Tibial nerve (tissue), 4 donors: Measurements from ENCODE around the gene RGSL1. TPM values are rescaled to one million over a fixed set of nuclear protein-coding genes. Genes with fewer than 3 reads are reported as not detected.

Experiments used
- DNase-seq, 2 donors: peaks; one replicate each; pipeline ENCODE4 v3.0.0-alpha.2; 2019; ENCODE audit warnings: low spot score in 2 of 2
- H3K27ac ChIP-seq, 4 donors: fragments of 200-600 bp; sonication (generic) in 3 of 4; one replicate each; pipeline ENCODE4 v1.5.1; 2017 to 2019; ENCODE audit warnings: mild to moderate bottlenecking in 1 of 4
- H3K27me3 ChIP-seq, 2 donors: fragments of 200-600 bp; sonication (generic) in 1 of 2; one replicate each; pipeline versions ENCODE4 v1.5.1 to v1.6.0; 2017 to 2019
- H3K36me3 ChIP-seq, 3 donors: fragments of 200-600 bp; sonication (generic); one replicate each; pipeline ENCODE4 v1.5.1; 2018 to 2019
- H3K4me1 ChIP-seq, 4 donors: fragments of 200-600 bp; sonication (generic) in 3 of 4; one replicate each; pipeline ENCODE4 v1.5.1; 2017 to 2019
- H3K4me3 ChIP-seq, 4 donors: fragments of 200-600 bp; sonication (generic) in 3 of 4; one replicate each; pipeline ENCODE4 v1.5.1; 2017 to 2019; ENCODE audit warnings: mild to moderate bottlenecking in 1 of 4, moderate library complexity in 1 of 4
- H3K9me3 ChIP-seq, 4 donors: fragments of 200-600 bp; sonication (generic) in 3 of 4; one replicate each; pipeline ENCODE4 v1.5.1; 2017 to 2019
- CTCF ChIP-seq, 5 experiments: fragments of 200-600 bp in 3 of 5; fragments of 450-650 bp in 2 of 5; sonication (generic) in 3 of 5; IDR thresholded peaks; one replicate each; pipeline ENCODE4 v1.5.1; 2016 to 2019; ENCODE audit warnings: antibody characterized with exemption in 5 of 5, mild to moderate bottlenecking in 3 of 5, moderate library complexity in 2 of 5
- EP300 ChIP-seq, 2 donors: sonication (generic); formaldehyde crosslinking; IDR thresholded peaks; one replicate each; pipeline ENCODE4 v1.6.1; 2017; ENCODE audit warnings: antibody characterized with exemption in 2 of 2, mild to moderate bottlenecking in 1 of 2
- POLR2A ChIP-seq, 2 donors: fragments of 450-650 bp; IDR thresholded peaks; one replicate each; pipeline ENCODE4 v1.6.1; 2017; ENCODE audit warnings: antibody characterized with exemption in 2 of 2, mild to moderate bottlenecking in 2 of 2, moderate library complexity in 2 of 2
- WGBS, 2 donors: methylation state at CpG; one replicate each; pipeline ENCODE4 v1.1.5; 2018; 5-methylcytosine and 5-hydroxymethylcytosine counted together
- total RNA-seq, 4 donors: library from RNA; depleted of rRNA; stranded (reverse); fragments of >200 nt; gene quantifications; one replicate each; pipeline ENCODE4 v1.1.0, GENCODE V29; 2016

RGSL1 gene
- total RNA-seq, 4 donors from 2014 or later: not detected

DNA sequence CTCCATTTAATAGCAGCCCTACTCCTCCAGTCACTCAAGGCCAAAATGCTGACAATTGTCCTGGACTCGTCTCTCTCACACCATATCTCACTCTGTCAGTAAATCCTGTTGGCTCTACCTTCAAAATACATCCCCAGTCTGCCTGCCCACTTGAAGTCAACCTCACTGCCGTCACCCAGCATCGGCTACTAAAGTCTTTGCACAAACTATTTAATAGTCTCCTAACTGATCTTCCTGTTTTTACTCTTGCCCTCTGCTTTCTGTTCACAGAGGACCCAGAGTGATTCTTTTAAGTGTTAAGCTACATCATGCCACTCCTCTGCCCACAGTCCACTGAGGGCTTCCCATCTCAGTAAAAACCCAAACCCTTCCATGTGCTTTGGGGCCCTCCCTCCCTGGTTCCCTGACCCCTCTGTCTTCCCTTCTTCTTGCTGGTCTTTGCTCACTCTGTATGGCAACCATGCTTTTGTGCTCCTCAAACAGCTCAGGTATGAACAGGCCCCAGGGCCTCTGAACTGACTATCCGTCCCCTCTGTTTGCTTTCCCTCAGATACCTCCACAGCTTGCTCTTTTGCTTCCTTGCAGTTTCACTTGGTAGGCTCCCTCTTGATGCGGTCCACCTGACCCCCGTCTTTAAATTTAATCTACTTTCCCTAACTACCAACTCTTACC lies 120.1 kb downstream of the RGSL1 start:
- no peak overlapping the region for H3K4me3 ChIP-seq
- H3K9me3 ChIP-seq: peaks cover 0 to 2% (median 0%) of the 10 kb centered on the region in 4 donors
- no peak overlapping the region for H3K27ac ChIP-seq
- peaks cover 0 to 22% (median 6%) of the 10 kb centered on the region in 3 donors for H3K36me3 ChIP-seq
- 91 to 94% methylated on average over 6 of the region's 6 CpGs for WGBS, 2 donors
- DNase-seq: no peak
- TF ChIP-seq EP300 (IDR thresholded peaks at IDR 0.05): no peak
- no peaks in the 10 kb centered on the region for H3K27me3 ChIP-seq
- peaks cover 0 to under 1% (median 0%) of the 10 kb centered on the region in 4 donors for H3K4me1 ChIP-seq

GRCh38 chr1:182570611-182570970 lies 120.6 kb downstream of the RGSL1 start:
- Histone ChIP-seq H3K4me3 (no peak overlapping the region), H3K9me3 (peaks cover 0 to 2% (median 0%) of the 10 kb centered on the region in 4 donors), H3K27ac (no peak overlapping the region), H3K4me1 (peaks cover 0 to 6% (median under 1%) of the 10 kb centered on the region in 4 donors), H3K36me3 (peaks cover 2 to 27% (median 6%) of the 10 kb centered on the region in 3 donors), H3K27me3 (no peaks in the 10 kb centered on the region)
- TF ChIP-seq POLR2A (IDR thresholded peaks at IDR 0.05): no peak
- TF ChIP-seq EP300 (IDR thresholded peaks at IDR 0.05): no peak
- no peak for TF ChIP-seq CTCF (IDR thresholded peaks at IDR 0.05)
- DNase-seq: no peak
- WGBS, 2 donors: 93 to 97% methylated on average over 2 of the region's 2 CpGs

- no peak for TF ChIP-seq CTCF (IDR thresholded peaks at IDR 0.05)
- peaks cover 0 to 20% (median 2%) of the 10 kb centered on the region in 4 donors for H3K4me1 ChIP-seq
- no peak overlapping the region for H3K4me3 ChIP-seq
- no peak for DNase-seq
- WGBS, 2 donors: 90 to 93% methylated on average over 4 of the region's 4 CpGs
- no peaks in the 10 kb centered on the region for H3K27me3 ChIP-seq
- H3K9me3 ChIP-seq: no peaks in the 10 kb centered on the region
- H3K36me3 ChIP-seq: peaks cover 2 to 46% (median 13%) of the 10 kb centered on the region in 3 donors
- no peak overlapping the region for H3K27ac ChIP-seq
Measured at GRCh38 chr1:182574156-182574555, 124.2 kb downstream of the RGSL1 start.

DNA sequence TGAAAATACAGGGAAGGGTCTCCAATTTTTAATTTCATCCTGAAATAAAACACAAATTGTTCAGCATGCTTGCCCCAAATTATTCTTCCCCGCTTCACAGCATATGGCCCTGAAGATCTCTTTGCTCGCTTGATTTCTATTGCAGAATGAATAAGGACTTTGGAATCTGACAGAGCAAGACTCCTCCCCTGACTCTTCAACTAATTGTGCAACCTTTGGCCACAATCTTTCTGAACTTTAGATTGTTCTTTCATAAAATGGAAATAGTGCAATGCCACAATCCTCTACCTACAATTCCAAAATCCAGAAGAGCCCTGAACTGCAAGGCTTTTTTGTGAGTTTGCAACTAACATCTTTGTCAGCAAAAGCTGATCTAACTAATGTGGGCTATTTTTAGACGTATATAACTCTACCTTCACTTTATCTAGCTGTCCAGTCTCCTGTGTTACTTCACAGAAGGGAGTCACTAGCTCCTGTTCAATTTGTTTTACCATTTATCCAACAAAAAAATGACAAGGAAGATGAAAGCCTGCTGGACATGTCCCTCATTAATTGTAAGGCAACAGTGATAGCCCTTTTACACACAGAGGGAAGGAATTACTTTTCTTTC lies 125.7 kb downstream of the RGSL1 start:
- no peaks in the 10 kb centered on the region for H3K9me3 ChIP-seq
- H3K27ac ChIP-seq: peak overlapping the region in 2 of 4 donors; percentile 29 to 50
- DNase-seq: no peak
- H3K36me3 ChIP-seq: peaks cover 2 to 61% (median 13%) of the 10 kb centered on the region in 3 donors
- no peaks in the 10 kb centered on the region for H3K27me3 ChIP-seq
- peaks cover 0 to 20% (median 2%) of the 10 kb centered on the region in 4 donors for H3K4me1 ChIP-seq
- TF ChIP-seq CTCF (IDR thresholded peaks at IDR 0.05) (no peak), EP300 (IDR thresholded peaks at IDR 0.05) (peak in 1 of 2 donors; percentile 44)
- H3K4me3 ChIP-seq: no peak overlapping the region
- 57 to 64% methylated on average over 3 of the region's 3 CpGs for WGBS, 2 donors

DNA sequence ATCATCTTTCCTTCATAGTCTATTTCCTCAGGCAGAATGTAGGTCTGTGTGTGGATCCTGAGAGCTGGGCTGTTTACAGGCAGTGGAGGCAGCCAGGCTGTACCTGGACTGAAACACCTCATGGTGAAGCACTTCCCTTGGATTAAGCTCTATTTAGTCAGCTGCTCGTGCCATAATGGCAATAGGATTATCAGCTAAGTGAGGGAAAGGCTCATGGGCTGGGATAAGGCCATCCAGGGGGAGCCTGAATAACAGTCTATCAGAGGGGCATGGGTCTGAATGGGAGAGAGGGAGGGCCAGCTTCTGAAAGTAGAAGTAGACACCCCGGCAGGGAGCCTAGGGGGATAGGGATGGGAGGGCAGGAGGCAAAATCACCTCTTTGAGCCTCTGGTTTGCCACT lies 130.8 kb downstream of the RGSL1 start:
- Histone ChIP-seq H3K27me3 (no peaks in the 10 kb centered on the region), H3K9me3 (no peaks in the 10 kb centered on the region), H3K4me1 (peaks cover 0 to 36% (median 4%) of the 10 kb centered on the region in 4 donors), H3K36me3 (peaks cover 0 to 69% (median 11%) of the 10 kb centered on the region in 3 donors), H3K27ac (no peak overlapping the region), H3K4me3 (no peak overlapping the region)
- no peak for TF ChIP-seq POLR2A (IDR thresholded peaks at IDR 0.05)
- no peak for TF ChIP-seq EP300 (IDR thresholded peaks at IDR 0.05)
- no peak for TF ChIP-seq CTCF (IDR thresholded peaks at IDR 0.05)
- DNase-seq: no peak
- 93% methylated on average over 2 of the region's 2 CpGs for WGBS, 2 donors
